GM23248 (cell line): ENCODE data around the gene TTI1. TPM values are rescaled to one million over a fixed set of nuclear protein-coding genes. Genes with fewer than 3 reads are reported as not detected.

Experiments used
- DNase-seq: peaks from one replicate; pipeline ENCODE4 v3.0.0-alpha.2; 2015
- H2AFZ ChIP-seq: fragments of 200-600 bp; sonication (generic); 2 replicates; pipeline ENCODE4 v1.6.1; 2016; ENCODE audit warnings: antibody characterized with exemption
- H3F3A ChIP-seq: fragments of 200-600 bp; sonication (generic); 2 replicates; pipeline ENCODE4 v1.6.1; 2016; ENCODE audit warnings: mild to moderate bottlenecking, antibody characterized with exemption, mixed run types; ENCODE audit not compliant: insufficient read depth
- H3K27ac ChIP-seq: fragments of 200-600 bp; sonication (generic); 2 replicates; pipeline ENCODE4 v1.5.1; 2016; ENCODE audit warnings: mild to moderate bottlenecking
- H3K27me3 ChIP-seq: fragments of 200-600 bp; sonication (generic); replicated peaks from 2 replicates; pipeline ENCODE4 v1.6.1; 2016; ENCODE audit warnings: mild to moderate bottlenecking; ENCODE audit not compliant: insufficient read depth
- H3K36me3 ChIP-seq: fragments of 200-600 bp; sonication (generic); 2 replicates; pipeline ENCODE4 v1.6.1; 2016; ENCODE audit warnings: low read depth, mild to moderate bottlenecking
- H3K4me1 ChIP-seq: fragments of 200-600 bp; sonication (generic); 2 replicates; pipeline ENCODE4 v1.6.1; 2016; ENCODE audit warnings: mild to moderate bottlenecking; ENCODE audit not compliant: insufficient read depth
- H3K4me2 ChIP-seq: fragments of 200-600 bp; sonication (generic); one replicate; pipeline ENCODE4 v1.6.1; 2016; ENCODE audit warnings: mild to moderate bottlenecking; ENCODE audit not compliant: unreplicated experiment
- H3K4me3 ChIP-seq: fragments of 200-600 bp; sonication (generic); 2 replicates; pipeline ENCODE4 v1.5.1; 2016; ENCODE audit warnings: mild to moderate bottlenecking
- H3K79me2 ChIP-seq: fragments of 200-600 bp; sonication (generic); 2 replicates; pipeline ENCODE4 v1.6.1; 2016; ENCODE audit warnings: mild to moderate bottlenecking; ENCODE audit not compliant: insufficient read depth
- H3K9ac ChIP-seq: fragments of 200-600 bp; sonication (generic); 2 replicates; pipeline ENCODE4 v1.6.1; 2016; ENCODE audit warnings: mild to moderate bottlenecking
- H3K9me2 ChIP-seq: fragments of 200-600 bp; sonication (generic); 2 replicates; pipeline ENCODE4 v1.6.1; 2016; ENCODE audit warnings: mixed run types, mild to moderate bottlenecking, moderate library complexity; ENCODE audit not compliant: insufficient read depth
- H3K9me3 ChIP-seq: fragments of 200-600 bp; sonication (generic); one replicate; pipeline ENCODE4 v1.6.1; 2017; ENCODE audit warnings: low read depth
- H4K20me1 ChIP-seq: fragments of 200-600 bp; sonication (generic); 2 replicates; pipeline ENCODE4 v1.6.0; 2016; ENCODE audit not compliant: insufficient read depth
- EZH2 ChIP-seq: fragments of 200-600 bp; sonication (generic); IDR thresholded peaks from 2 replicates; pipeline ENCODE4 v1.6.1; 2018; ENCODE audit warnings: antibody characterized with exemption, mild to moderate bottlenecking; ENCODE audit not compliant: insufficient read depth, poor library complexity, severe bottlenecking
- EZH2phosphoT487 ChIP-seq: fragments of 200-600 bp; sonication (generic); IDR thresholded peaks from 2 replicates; pipeline ENCODE4 v1.6.1; 2018; ENCODE audit warnings: antibody characterized with exemption, moderate library complexity, mild to moderate bottlenecking, low read depth; ENCODE audit not compliant: insufficient read depth
- WGBS, 2 experiments: methylation state at CpG; one replicate each; pipeline ENCODE4 v1.1.6; 2015 to 2017; ENCODE audit warnings: low lambda C conversion rate in 2 of 2, low coverage in 1 of 2; ENCODE audit errors: missing lambda C conversion rate in 2 of 2; 5-methylcytosine and 5-hydroxymethylcytosine counted together
- in situ Hi-C: fragments of 300-500 bp; cut with MboI; formaldehyde crosslinking; loops from 2 replicates; pipeline ENCODE4 v1.15.0; 2020
- polyA plus RNA-seq: library from polyadenylated mRNA; unstranded; fragments of >200 nt; fragmentation: Nextera tagmentation; extraction: Ambion mirVana; gene quantifications from 2 replicates; pipeline ENCODE4 v1.2.1, GENCODE V29; 2016
- total RNA-seq: library from RNA; depleted of rRNA; stranded (reverse); fragments of >200 nt; shearing (Covaris generic); gene quantifications from 2 replicates; pipeline ENCODE4 v1.2.3, GENCODE V29; 2014

Gene TTI1
- total and polyA plus RNA-seq, 2 experiments from 2014 or later: 12.1 to 12.2 TPM

DNA sequence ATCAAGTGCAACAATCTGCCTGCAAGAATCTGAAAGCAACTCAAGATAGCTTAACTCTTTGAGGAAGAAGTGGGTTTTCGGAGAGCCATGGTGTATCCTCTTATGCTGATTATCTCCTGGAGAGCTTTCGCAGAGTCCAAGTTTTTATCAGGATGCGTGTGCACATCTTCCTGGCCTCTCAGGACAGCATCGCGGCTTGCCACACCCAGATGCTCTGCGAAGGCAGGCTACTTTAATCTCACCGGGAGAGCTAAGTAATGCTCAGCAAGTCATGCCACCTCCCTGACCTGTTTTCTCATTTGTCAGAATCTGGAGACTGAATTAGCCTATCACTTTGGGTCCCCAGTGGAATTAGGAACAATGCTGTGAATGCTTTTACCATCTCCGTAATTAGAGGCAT lies 52.9 kb downstream of the TTI1 start:
- Histone ChIP-seq H3K79me2 (no peaks in the 10 kb centered on the region), H3F3A (no peaks in the 10 kb centered on the region), H3K9me3 (no peaks in the 10 kb centered on the region), H2AFZ (no peak overlapping the region), H4K20me1 (no peaks in the 10 kb centered on the region), H3K4me1 (no peaks in the 10 kb centered on the region), H3K4me3 (no peak overlapping the region), H3K27ac (no peak overlapping the region), H3K4me2 (no peak overlapping the region), H3K36me3 (no peaks in the 10 kb centered on the region), H3K27me3 (no peaks in the 10 kb centered on the region), H3K9ac (no peak overlapping the region), H3K9me2 (no peaks in the 10 kb centered on the region)
- WGBS, 2 experiments: 89 to 90% methylated on average over 8 of the region's 8 CpGs
- TF ChIP-seq EZH2 (no peak), EZH2phosphoT487 (no peak)
- no peak for DNase-seq
- in situ Hi-C loops: loop anchor here (25.0 kb wide), 1 partner anchor 718 kb away; the partner anchor contains the start of gene GHRH

DNA sequence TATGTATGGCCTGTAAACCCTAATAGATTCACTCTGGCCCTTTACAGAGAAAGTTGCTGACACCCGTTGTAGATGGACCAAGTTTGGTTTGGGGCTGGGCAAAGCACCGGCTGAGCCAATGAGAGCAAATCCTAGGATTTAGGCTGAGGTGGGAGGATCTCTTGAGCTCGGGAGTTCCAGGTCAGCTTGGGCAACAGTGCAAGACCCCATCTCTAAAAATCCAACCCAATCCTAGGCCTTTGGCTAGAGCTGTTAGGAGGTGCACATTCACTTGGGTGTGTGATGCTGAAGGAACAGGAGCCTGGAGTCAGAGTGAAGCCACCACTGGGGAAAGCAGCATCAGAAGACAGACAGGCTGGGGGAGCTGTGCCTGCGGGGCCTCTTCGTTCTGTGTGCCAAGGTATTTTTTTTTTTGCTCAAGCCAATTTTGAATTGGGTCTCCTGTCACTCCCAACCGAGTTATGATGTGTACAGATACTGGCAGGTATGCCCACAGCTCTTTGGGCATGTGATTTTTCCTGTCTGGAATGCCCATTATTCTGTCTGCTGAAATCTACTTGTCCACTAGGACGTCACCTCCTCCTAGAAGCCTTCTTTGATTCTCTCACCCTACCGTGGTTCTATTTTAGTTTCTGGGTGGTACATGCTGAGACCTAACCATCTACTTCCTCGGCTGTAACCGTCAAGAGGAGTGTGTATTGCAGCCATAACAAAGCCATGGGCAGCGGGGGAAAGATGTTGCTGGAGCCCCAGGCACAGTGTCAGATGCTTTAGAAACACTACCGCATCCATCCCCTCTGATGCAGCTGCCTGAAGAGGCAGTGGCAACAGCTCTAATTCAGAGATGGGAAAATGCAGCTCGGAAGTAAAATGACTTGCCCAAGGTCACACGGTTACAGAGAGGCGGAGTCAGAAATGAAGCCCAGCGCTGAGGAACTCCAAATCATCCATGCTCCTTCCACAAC lies 54.0 kb downstream of the TTI1 start:
- TF ChIP-seq EZH2phosphoT487 (no peak), EZH2 (no peak)
- no peak overlapping the region for H3K4me2 ChIP-seq
- H3K9me3 ChIP-seq: no peaks in the 10 kb centered on the region
- no peak overlapping the region for H3K9ac ChIP-seq
- no peak overlapping the region for H2AFZ ChIP-seq
- in situ Hi-C loops: loop anchor here (25.0 kb wide), 1 partner anchor 717 kb away; the partner anchor contains the start of gene GHRH
- no peaks in the 10 kb centered on the region for H3K36me3 ChIP-seq
- DNase-seq: no peak
- H3K27me3 ChIP-seq: no peaks in the 10 kb centered on the region
- 80 to 83% methylated on average over 16 of the region's 16 CpGs for WGBS, 2 experiments
- no peak overlapping the region for H3K27ac ChIP-seq
- no peak overlapping the region for H3K4me3 ChIP-seq
- no peaks in the 10 kb centered on the region for H3K79me2 ChIP-seq
- no peaks in the 10 kb centered on the region for H3K4me1 ChIP-seq
- no peaks in the 10 kb centered on the region for H3K9me2 ChIP-seq
- H4K20me1 ChIP-seq: no peaks in the 10 kb centered on the region
- H3F3A ChIP-seq: no peaks in the 10 kb centered on the region

DNA sequence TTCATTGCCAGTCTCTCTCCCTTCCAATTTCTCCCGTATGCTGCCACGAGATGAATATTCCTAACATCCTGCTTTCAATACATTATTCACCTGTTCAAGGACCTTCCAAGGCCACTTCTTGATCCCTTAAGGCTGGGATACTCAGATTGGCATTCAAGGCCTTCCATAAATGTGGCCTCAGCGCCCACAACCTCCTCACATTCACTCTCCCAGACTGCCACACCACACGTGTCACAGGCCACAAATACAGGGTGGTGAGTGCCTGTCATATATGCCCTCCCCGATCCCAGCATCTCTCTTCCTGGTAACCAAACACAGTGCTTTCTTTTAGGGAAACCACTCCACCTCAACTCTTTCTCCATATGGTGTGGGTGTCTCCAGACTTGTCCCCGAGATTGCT lies 55.5 kb downstream of the TTI1 start:
- H3K27me3 ChIP-seq: no peaks in the 10 kb centered on the region
- H3K27ac ChIP-seq: no peak overlapping the region
- no peaks in the 10 kb centered on the region for H3K36me3 ChIP-seq
- H3K9me3 ChIP-seq: no peaks in the 10 kb centered on the region
- H3K4me2 ChIP-seq: no peak overlapping the region
- H3K4me1 ChIP-seq: no peaks in the 10 kb centered on the region
- in situ Hi-C loops: loop anchor here (25.0 kb wide), 1 partner anchor 715 kb away; the partner anchor contains the start of gene GHRH
- no peaks in the 10 kb centered on the region for H3K9me2 ChIP-seq
- H3F3A ChIP-seq: no peaks in the 10 kb centered on the region
- H3K4me3 ChIP-seq: no peak overlapping the region
- DNase-seq: no peak
- H4K20me1 ChIP-seq: no peaks in the 10 kb centered on the region
- no peak for TF ChIP-seq EZH2
- no peak for TF ChIP-seq EZH2phosphoT487
- no peak overlapping the region for H3K9ac ChIP-seq
- WGBS, 2 experiments: 71 to 77% methylated on average over 6 of the region's 6 CpGs
- no peaks in the 10 kb centered on the region for H3K79me2 ChIP-seq
- no peak overlapping the region for H2AFZ ChIP-seq

GRCh38 chr20:37977338-37977737 lies 55.9 kb downstream of the TTI1 start:
- no peak for TF ChIP-seq EZH2
- DNase-seq: no peak
- Histone ChIP-seq H3K27ac (no peak overlapping the region), H3K36me3 (no peaks in the 10 kb centered on the region), H3K9me3 (no peaks in the 10 kb centered on the region), H2AFZ (no peak overlapping the region), H3K79me2 (no peaks in the 10 kb centered on the region), H3K4me2 (no peak overlapping the region), H3K4me3 (no peak overlapping the region), H3K4me1 (no peaks in the 10 kb centered on the region), H3K9me2 (no peaks in the 10 kb centered on the region), H3K27me3 (no peaks in the 10 kb centered on the region), H3F3A (no peaks in the 10 kb centered on the region), H3K9ac (no peak overlapping the region), H4K20me1 (no peaks in the 10 kb centered on the region)
- 39 to 53% methylated on average over 9 to 12 of the region's 12 CpGs for WGBS, 2 experiments
- in situ Hi-C loops: loop anchor here (25.0 kb wide), 1 partner anchor 715 kb away; the partner anchor contains the start of gene GHRH
